ENCODE data around the gene MARCHF10. TPM values are rescaled to one million over a fixed set of nuclear protein-coding genes. Genes with fewer than 3 reads are reported as not detected.
A peak's percentile ranks its signal among the peaks of the same experiment; 100 is the strongest.
"Not testable (repeated sequence)": the region's sequence is repeated elsewhere in the genome, so short reads cannot be mapped to it uniquely, and the experiment has no call there.

MARCHF10 gene
- total and polyA plus RNA-seq, 2 experiments from 2014 or later = 1.8 to 2.1 TPM

DNA sequence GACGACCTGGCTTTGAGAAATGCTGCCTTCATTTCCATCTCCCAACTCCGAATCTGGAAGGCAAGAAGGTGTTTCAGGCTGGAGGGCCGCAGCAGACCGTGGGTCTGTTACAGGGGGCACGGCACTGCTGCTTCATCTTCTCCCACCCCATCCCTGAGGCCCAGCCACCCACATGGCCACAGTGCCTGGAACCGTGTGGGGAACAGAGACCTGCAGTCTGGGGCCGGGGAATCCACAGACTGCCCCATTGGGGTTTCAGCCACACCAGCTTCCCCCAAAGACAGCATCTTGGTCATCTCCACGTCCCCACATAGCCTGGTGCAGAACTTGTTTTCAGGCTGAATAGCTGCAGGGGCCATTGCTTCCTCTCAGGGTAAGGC lies 106.4 kb downstream of the MARCHF10 start:
- Histone ChIP-seq H3F3A (ENCODE audit: insufficient read depth) (no peaks in the 10 kb centered on the region), H3K36me3 (ENCODE audit: low read depth) (no peaks in the 10 kb centered on the region), H3K4me1 (ENCODE audit: insufficient read depth) (peaks cover 21% of the 10 kb centered on the region), H2AFZ (no peak overlapping the region), H3K9me3 (ENCODE audit: low read depth) (no peaks in the 10 kb centered on the region), H3K27ac (no peak overlapping the region), H3K9me2 (ENCODE audit: insufficient read depth) (no peaks in the 10 kb centered on the region), H3K4me2 (ENCODE audit: unreplicated experiment) (no peak overlapping the region), H3K79me2 (ENCODE audit: insufficient read depth) (no peaks in the 10 kb centered on the region), H3K9ac (no peak overlapping the region), H3K4me3 (no peak overlapping the region), H3K27me3 (replicated peaks; ENCODE audit: insufficient read depth) (no peaks in the 10 kb centered on the region), H4K20me1 (ENCODE audit: insufficient read depth) (no peaks in the 10 kb centered on the region)
- no peak for TF ChIP-seq EZH2 (IDR thresholded peaks at IDR 0.05; ENCODE audit: insufficient read depth, poor library complexity, severe bottlenecking)
- no peak for TF ChIP-seq EZH2phosphoT487 (IDR thresholded peaks at IDR 0.05; ENCODE audit: insufficient read depth, low read depth)
- no peak for DNase-seq
- WGBS, 2 experiments (ENCODE audit: low coverage in 1 of 2, low lambda C conversion rate in 2 of 2, missing lambda C conversion rate in 2 of 2) = 92 to 94% methylated on average over 8 of the region's 8 CpGs
- in situ Hi-C loops (cut with MboI) = loop anchor here (5.0 to 10.0 kb wide), 2 partner anchors 271 to 703 kb away; no protein-coding TSS in a partner anchor

DNA sequence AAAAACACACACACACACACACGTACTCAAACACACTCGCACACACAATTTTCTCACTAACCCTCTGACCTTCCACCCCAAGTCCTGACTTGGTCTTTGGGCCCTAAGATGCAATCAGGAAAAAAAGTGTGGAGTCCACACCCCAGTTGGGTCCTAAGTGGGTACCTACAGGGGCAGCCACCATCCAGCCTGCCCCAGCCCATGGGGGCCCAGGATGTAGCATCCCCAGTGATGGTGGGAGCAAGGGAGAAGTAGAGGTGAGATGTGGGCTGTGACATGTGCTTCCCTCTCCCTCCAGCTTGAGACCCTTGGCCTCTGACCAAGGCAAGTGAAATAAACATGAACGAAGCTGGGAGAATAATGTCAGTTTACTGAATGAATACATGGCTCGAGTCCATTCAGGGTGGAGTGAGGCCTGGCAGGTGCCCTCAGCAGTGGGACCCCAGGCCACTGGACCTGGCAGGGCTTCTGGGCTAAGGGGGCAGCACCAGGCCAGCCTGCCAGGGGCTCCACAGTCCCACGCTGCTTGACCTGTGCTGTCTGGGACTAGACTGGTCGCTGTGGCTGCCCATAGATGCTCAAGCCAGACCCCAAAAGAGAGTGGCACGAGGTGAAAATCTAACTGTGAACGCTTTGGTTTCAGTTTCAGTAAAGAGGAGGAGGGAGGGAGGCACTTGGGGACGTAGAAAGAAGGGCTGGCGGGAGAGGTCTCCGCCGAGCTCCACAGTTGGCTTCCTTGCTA lies 107.0 kb downstream of the MARCHF10 start:
- Histone ChIP-seq H3K9ac (no peak overlapping the region), H3K36me3 (ENCODE audit: low read depth) (no peaks in the 10 kb centered on the region), H2AFZ (no peak overlapping the region), H3F3A (ENCODE audit: insufficient read depth) (peaks cover 2% of the 10 kb centered on the region; the same call in 1 of the 2 replicates), H3K9me2 (ENCODE audit: insufficient read depth) (no peaks in the 10 kb centered on the region), H3K27ac (no peak overlapping the region), H4K20me1 (ENCODE audit: insufficient read depth) (no peaks in the 10 kb centered on the region), H3K9me3 (ENCODE audit: low read depth) (no peaks in the 10 kb centered on the region), H3K4me1 (ENCODE audit: insufficient read depth) (peaks cover 26% of the 10 kb centered on the region), H3K79me2 (ENCODE audit: insufficient read depth) (no peaks in the 10 kb centered on the region), H3K4me2 (ENCODE audit: unreplicated experiment) (no peak overlapping the region), H3K27me3 (replicated peaks; ENCODE audit: insufficient read depth) (no peaks in the 10 kb centered on the region), H3K4me3 (no peak overlapping the region)
- in situ Hi-C loops (cut with MboI) = loop anchor here (5.0 to 10.0 kb wide), 2 partner anchors 271 to 704 kb away; no protein-coding TSS in a partner anchor
- DNase-seq = no peak
- no peak for TF ChIP-seq EZH2 (IDR thresholded peaks at IDR 0.05; ENCODE audit: insufficient read depth, poor library complexity, severe bottlenecking)
- no peak for TF ChIP-seq EZH2phosphoT487 (IDR thresholded peaks at IDR 0.05; ENCODE audit: insufficient read depth, low read depth)
- WGBS, 2 experiments (ENCODE audit: low coverage in 1 of 2, low lambda C conversion rate in 2 of 2, missing lambda C conversion rate in 2 of 2) = 81 to 84% methylated on average over 12 of the region's 12 CpGs

GRCh38 chr17:62698459-62698858 lies 109.7 kb downstream of the MARCHF10 start:
- H3K9me3 ChIP-seq (ENCODE audit: low read depth); in situ Hi-C loops (cut with MboI); H3K27ac ChIP-seq; H2AFZ ChIP-seq; H3K9ac ChIP-seq; H3K4me3 ChIP-seq; H3K79me2 ChIP-seq (ENCODE audit: insufficient read depth); H3K36me3 ChIP-seq (ENCODE audit: low read depth); H3K9me2 ChIP-seq (ENCODE audit: insufficient read depth); H3K4me2 ChIP-seq (ENCODE audit: unreplicated experiment); H3K27me3 ChIP-seq (replicated peaks; ENCODE audit: insufficient read depth); DNase-seq; H4K20me1 ChIP-seq (ENCODE audit: insufficient read depth): not testable (repeated sequence)
- H3K4me1 ChIP-seq (ENCODE audit: insufficient read depth) = peaks cover 21% of the 10 kb centered on the region
- 72 to 73% methylated on average over 11 of the region's 11 CpGs for WGBS, 2 experiments (ENCODE audit: low coverage in 1 of 2, low lambda C conversion rate in 2 of 2, missing lambda C conversion rate in 2 of 2)
- peaks cover 21% of the 10 kb centered on the region for H3F3A ChIP-seq (ENCODE audit: insufficient read depth)

- no peaks in the 10 kb centered on the region for H3K36me3 ChIP-seq (ENCODE audit: low read depth)
- H3F3A ChIP-seq (ENCODE audit: insufficient read depth) = peaks cover 30% of the 10 kb centered on the region
- H3K79me2 ChIP-seq (ENCODE audit: insufficient read depth) = no peaks in the 10 kb centered on the region
- H3K4me3 ChIP-seq = no peak overlapping the region
- H3K4me2 ChIP-seq (ENCODE audit: unreplicated experiment) = peak overlapping the region; percentile 18
- no peak overlapping the region for H2AFZ ChIP-seq
- H3K4me1 ChIP-seq (ENCODE audit: insufficient read depth) = peaks cover 13% of the 10 kb centered on the region
- no peaks in the 10 kb centered on the region for H3K27me3 ChIP-seq (replicated peaks; ENCODE audit: insufficient read depth)
- H3K9me2 ChIP-seq (ENCODE audit: insufficient read depth) = no peaks in the 10 kb centered on the region
- WGBS, 2 experiments (ENCODE audit: low coverage in 1 of 2, low lambda C conversion rate in 2 of 2, missing lambda C conversion rate in 2 of 2) = 35 to 37% methylated on average over 26 to 27 of the region's 27 CpGs
- no peaks in the 10 kb centered on the region for H3K9me3 ChIP-seq (ENCODE audit: low read depth)
- H3K9ac ChIP-seq = no peak overlapping the region
- in situ Hi-C loops (cut with MboI) = no loop called here
- peak; percentile 42 for DNase-seq
- H4K20me1 ChIP-seq (ENCODE audit: insufficient read depth) = no peaks in the 10 kb centered on the region
- TF ChIP-seq EZH2phosphoT487 (IDR thresholded peaks at IDR 0.05; ENCODE audit: insufficient read depth, low read depth) (no peak), EZH2 (IDR thresholded peaks at IDR 0.05; ENCODE audit: insufficient read depth, poor library complexity, severe bottlenecking) (no peak)
- H3K27ac ChIP-seq = no peak overlapping the region
Observed at GRCh38 chr17:62696726-62697490, 111.2 kb downstream of the MARCHF10 start.
